C4-2B (cell line): ENCODE data around the gene CTXND1.

Experiments used
- CTCF ChIP-seq: fragments of 450-650 bp; conservative IDR thresholded peaks from 2 replicates; pipeline ENCODE4 v1.5.1; 2017; ENCODE audit warnings: mild to moderate bottlenecking
- ZFX ChIP-seq: fragments of 450-650 bp; IDR thresholded peaks from 2 replicates; pipeline ENCODE4 v1.6.1; 2017

GRCh38 chr15:80199366-80199765 lies 52.6 kb downstream of the CTXND1 start:
- no peak for TF ChIP-seq CTCF
- TF ChIP-seq ZFX: no peak
